Inflammatory macrophage (primary cell): ENCODE results near the gene IPPK.
"Not testable (repeated sequence)": the region's sequence is repeated elsewhere in the genome, so short reads cannot be mapped to it uniquely, and the experiment has no call there.

Source experiments
- DNase-seq, 2 donors: peaks; one replicate each; pipeline ENCODE4 v3.0.0-alpha.2; 2020 to 2022

IPPK gene

DNA sequence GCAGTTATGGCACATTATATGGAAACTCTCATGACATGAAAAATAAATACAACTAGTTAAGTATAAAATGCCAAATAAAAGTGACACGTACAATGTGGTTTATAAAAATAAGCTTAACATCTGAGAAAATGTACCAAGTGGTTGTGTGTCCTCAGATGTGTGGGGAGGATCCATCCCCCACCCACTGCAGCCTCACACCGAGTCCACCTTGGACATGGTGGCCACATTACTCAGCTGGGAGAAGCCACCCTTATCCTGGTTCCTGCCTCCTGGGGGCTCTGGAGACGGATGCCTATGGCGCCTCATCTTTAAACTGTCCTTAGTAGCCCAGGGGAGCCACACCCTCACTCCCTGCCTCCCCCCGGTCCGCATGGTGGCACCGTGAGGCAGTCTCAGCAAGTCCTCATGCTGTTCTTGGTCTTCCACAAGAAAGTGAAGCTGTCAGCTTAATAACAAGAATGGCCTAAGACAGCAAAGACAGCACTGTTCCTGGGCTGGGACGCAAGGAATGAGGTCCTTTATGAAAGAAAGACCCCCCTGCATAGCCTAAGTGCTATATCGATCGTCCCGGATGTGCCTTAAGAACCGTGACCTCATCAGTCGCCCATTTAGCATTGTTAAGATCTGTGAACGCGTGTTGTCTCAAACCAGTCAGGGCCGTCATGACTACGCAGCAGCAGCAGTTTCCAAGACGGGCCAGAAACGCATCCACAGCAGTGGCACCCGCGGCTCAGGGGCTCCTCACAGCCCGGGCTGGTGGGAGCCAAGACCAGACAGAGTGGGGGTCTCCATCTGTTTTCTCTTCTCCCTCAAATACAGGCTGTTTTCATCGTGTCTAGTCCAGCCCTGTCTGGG is 56.4 kb downstream of the IPPK start:
- no peak for DNase-seq

DNA sequence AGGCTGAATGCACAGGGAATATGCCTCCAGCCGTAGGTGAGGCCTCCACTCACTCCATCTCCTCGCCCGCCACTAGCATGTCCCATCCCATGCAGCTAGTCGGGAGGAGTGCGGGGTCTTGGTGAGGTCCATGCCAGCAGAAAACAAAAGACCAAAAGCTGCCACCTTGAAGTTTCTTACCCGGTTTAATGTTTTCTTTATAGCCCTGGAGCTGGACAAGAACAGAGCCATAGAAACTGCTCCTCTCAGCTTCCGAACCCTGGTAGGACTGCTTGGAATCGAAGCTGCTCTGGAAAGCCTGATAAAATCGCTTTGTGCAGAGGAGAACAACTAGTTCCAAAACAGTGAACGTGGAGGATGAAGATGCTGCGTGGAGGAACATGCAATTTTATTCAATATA is 57.1 kb downstream of the IPPK start:
- DNase-seq, result no peak

DNA sequence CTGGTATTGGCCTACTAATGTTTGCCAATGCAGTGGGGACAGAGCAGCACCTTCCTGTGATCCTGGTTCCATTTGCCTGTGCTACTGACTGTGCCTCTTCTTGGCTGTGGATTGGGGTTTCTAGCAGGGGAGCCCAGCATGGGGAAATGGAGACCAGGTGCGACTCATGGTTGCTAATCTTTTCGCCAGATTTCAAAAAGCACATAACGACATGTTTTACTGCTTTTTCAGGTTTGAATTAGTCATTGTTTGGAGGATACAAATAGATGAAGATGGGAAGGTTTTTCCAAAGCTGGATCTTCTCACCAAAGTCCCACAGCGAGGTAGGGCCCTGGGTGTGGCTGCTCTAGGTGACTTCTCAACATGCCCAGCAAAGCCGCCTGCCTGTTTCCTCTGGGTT is 57.6 kb downstream of the IPPK start:
- DNase-seq, result no peak

DNA sequence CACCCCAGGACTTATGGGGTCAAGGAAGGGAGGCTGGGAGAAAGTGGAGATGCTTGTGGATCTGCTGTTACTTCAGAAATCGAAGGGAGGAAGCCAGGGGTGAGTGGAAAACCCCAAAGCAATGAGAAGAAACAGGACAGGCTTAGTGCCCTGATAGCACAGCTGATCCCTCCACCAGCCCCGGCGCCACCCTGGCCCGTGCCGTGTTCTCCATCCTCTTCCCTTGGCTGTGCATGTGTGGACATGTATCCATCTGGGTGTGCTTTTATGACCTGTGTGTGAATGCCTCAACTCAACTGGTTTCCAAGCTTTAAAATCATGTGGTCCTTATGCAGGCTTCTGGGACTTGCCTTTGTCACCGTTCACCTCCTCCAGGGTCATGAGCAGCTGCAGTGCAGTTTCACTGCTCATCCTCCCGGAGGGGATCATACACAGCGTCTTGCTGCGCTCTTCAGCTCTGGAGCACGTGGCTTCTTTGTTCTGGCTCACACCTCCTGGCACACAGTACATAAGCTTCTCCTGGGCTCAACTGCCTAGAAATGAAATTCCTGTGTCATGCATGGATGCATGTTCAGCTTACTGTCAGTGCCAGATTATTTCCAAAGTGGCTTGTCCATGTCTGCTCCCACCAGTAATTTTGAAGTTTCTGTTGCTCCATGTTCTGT is 58.2 kb downstream of the IPPK start:
- no peak for DNase-seq

DNA sequence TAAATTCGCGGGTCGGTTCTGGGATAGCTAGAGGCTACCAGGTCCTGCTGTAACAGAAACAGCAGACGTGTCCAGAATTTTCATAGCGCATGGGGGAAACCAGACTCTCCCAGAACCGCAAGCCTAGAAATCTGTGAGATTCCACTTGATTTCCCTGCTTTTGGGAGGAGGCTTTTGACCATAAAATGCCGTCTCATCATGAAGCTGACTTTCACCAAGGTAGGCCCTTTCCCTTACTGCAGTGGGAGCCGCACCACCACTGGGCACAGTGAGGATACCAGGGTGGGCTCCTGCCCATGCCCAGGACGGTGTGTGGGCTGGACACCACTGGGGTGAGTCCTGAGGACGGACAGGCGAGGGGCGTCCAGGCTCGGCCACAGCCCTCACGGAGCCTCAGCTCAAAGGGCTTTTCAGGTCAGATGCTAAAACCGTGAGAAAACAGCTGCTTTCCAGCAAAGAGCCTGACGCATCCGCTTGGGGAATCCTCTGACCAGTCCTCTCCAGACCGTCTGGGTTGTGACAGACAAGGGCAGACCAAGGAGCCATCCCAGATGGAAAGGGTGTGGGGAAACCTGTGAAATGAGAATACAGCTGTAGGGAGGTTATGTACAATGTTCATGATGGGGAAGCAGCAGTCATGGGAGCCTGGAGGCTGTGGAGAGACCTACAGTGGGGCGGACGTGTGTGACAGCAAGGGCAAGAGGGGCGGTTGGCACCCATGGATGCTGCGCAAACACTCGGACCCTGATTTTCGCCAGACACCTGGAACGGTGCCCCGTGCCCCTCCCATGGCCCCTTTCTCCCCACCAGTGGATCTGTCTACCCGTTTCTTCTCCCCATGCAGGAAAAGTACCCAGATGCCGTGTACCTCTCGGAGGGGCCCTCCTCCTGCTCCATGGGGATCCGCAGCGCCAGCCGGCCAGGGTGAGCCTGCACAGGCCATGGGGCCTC is 59.2 kb downstream of the IPPK start:
- DNase-seq, result no peak

DNA sequence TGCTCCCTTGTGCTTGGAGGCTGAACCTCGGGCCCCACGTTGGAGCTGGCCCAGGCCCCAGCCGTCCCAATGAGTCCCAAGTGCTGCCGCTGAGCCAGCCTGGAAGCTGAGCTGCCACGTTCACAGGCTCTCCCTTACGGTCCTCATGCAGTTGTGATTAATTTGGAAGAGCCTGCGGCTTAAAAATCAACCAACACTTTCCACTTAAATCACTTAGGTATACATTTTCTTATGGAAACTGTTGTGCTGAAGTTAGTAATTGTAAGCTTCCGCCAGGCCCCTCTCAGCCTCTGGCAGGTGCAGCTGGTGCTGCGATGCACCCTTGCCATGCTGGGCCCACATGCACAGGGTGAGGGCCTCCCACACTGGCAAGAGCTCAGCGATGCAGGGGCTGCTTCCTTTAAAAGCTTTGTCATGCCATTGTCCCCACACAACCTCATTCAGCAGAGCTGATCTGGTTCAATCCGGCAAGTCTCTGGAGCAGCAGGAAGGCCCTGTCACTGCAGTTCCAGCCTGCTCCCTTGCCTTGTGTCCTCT is 61.0 kb downstream of the IPPK start:
- DNase-seq, result no peak

DNA sequence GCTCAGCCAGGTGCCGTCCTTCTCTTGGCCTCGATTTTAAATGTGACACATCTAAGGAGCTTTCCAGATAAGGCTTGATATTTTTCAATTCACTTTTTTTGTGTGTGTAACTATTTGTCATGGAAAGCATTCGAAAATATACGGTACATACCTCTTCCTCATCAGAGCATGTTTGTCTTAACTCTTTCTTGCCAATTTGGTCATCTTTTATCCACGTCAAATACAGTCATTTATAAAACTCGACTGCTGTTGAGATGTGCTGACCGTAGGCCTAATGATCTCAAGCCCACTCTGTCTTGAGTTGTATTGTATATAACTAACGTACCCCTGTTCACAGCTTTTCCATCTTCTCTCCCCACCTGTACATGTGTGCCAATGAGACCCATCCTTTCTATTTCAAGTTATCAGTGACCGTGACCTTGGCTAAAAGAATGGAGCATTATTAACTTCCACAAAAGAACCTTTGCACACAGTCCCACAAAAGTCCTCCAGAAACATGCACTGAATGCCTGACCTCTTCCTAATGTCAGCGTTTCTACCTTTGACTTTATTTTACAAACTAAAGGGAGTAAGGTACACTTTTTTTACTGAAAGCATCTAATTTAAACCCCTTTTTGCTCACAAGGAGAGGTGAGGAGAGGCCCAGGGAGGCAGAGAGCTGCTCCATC is 61.6 kb downstream of the IPPK start:
- no peak for DNase-seq

DNA sequence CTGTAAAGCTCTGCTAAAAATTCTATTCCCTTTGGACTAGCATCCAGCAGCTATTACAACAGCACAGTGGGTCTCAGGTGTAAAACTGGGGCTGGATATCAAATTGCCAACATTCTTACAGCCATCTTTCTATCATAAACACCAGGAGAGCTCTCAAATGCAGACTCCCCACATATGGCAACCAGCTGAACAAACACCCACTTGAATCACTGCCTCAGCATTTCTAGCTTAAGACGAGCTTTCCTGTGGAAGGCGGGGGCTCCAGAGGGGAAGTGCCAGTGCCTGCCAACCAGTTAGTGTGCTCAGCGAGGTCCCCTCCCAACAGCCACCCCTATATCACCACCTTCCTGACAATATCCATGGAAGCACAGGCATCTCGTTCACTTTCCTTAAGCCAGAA is 62.2 kb downstream of the IPPK start:
- no peak for DNase-seq

DNA sequence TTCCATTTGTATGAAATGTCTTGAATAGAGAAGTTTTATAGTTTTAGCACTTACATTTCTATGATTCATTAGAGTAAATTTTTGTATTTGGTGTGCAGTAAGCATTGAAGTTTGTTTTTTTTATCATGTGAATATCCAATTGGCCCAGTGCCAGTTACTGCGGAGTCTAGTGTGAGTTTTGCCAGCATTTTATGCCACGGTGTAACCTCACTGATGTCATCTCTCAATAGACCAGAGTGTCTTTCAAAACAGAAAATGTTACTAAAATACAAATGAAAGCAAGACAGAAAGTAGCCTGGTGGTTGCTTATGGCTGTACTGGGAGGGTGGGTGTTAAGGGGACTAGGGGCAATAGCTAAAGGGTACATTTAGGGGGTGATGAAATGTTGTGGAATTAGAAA is 62.8 kb downstream of the IPPK start:
- DNase-seq, result no peak

DNA sequence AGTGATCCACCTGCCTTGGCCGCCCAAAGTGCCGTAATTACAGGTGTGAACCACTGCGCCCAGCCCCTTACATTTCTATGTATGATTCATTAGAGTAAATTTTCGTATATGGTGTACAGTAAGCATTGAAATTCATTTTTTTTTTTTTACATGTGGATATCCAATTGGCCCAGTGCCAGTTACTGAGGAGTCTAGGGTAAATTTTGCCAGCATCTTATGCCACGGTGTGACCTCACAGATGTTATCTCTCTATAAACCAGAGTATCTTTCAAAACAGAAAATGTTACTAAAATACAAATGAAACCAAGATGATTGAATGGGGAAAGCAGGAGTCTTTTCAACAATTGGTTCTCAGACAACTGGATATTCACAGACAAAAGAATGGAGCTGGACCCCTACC is 64.7 kb downstream of the IPPK start:
- no peak for DNase-seq

DNA sequence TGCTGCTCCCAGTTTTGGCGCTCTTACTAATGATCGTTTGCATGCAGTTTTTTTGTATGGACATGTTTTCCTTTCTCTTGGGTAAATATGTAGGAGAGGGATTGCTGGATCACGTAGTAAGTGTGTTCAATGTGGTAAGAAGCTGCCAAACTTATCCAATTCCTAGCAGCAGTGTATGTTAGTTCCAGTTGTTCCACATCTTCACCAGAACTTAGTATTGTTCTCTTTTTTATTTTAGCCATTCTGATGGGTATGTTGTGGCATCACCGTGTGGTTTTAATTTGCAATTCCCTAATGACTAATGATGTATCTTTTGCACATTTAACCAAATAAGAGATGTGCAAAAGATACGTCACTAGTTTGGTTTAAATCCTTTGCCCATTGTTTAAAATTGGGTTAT is 65.9 kb downstream of the IPPK start:
- no peak for DNase-seq

DNA sequence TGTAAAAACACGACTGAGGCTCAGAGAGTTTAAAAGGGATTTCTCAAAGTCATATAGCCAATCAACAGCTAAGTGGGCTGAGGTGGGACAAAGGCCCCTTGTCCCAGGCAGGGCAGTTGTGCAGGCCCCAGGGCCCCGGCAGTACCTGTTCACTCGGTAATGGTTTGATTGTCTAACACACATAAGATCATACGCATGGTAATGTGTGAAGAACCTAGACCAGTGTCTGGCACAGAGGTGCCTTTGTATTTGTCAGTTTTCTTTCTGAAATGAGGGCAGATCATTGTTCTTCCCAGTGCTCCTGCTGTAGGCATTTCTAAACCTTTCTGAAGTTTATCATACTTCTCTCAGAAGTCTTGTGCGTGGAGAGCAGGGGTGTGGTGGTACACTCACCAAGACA is 66.8 kb downstream of the IPPK start:
- DNase-seq, result no peak

DNA sequence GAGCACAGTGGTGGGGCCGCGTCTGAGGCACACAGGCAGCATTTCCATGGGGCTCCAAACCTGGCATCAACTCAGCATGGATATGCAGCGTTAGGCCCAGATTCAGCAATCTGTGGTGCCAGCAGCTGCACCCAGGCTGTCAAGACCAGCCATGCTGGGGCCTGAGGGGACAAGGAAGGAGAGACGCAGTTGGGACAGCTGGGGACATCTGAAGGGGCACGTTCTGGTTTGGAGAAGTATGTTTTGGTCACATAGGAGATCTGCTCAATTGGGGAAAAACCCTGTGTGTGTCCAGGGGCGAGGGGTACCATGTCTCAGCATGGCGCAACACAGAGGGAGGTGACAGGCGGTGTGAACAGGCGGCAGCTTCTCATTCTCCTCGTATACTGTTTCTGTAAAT is 67.5 kb downstream of the IPPK start:
- no peak for DNase-seq

DNA sequence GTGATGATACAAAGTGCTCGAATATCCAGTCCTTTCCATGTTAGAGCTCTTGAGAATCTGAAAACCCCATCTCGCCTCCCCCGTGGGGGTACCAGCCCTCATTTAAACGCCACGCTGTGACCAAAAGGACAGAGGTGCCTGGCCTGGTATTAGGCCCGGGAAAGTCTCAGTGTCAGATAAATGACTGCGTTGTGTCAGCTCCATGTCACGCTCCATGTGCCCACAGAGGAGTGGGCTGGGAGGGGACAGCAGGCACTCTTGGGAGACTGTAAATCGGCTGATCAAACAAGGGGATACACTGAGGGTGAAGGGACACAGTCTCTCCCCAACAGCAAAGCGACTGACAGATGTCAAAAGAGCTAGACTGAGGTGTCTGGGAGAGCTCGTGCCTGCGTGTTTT is 68.5 kb downstream of the IPPK start:
- DNase-seq, result no peak

DNA sequence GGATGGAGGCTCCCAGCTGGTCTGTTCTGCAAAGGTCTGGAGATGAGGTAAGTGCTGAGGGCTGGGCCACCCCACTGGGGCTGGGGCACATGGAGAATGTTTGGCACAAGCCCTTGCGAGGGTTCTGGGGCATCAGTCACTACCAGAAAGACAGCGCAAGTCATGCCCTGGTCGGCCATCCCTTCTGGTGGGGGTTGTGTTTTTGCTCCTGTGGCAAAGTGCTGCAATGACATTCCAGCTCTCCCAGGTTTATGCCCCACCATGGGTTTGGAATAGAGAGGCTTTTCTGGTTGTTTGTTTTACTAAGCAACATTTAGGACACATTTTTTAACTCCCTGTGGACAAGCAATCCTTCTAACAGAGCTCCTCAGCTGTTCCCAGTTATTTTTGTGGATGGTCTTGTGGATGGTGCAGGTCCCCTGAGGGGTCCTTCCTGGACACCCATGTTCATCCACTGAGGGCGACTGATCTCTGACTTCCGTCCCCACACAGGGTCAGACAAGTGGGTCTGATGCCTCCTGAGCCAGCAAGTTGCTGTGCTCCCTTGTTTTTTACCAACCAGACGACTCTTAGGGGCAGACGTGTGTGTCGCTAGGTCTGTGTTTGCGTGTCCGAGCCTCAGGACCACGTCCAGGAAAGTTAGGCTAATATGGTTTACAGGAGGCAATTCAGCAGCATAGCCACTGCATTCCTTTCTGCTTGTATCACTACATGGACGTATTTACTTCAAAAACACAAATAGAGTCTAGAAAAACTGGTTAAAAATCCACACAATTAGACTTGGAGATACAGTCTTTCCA is 69.3 kb downstream of the IPPK start:
- no peak for DNase-seq

DNA sequence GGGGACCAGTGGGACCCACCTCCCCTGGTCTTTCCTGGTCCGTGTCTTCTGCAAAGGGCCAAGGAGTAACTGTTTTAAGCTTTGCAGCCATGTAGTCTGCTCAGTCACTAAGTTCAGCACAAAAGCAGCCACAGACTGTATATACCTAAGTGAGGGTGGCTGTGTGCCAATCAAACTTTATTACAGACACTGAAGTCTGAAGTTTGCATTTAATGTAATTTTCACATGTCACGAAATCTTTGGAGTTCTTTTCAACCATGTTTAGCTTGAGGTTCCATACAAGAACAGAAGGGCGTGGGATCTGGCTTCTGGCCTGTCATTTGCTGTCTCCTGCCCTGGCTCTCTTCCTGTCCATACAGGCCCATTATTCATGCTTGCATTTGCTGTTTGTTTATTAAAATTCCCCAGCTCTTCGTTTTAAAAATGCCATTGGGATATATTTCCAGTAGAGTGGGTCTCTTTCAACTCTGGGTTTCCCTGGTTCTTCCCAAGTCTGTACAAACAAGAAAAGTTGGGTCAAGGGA is 69.9 kb downstream of the IPPK start:
- no peak for DNase-seq

DNA sequence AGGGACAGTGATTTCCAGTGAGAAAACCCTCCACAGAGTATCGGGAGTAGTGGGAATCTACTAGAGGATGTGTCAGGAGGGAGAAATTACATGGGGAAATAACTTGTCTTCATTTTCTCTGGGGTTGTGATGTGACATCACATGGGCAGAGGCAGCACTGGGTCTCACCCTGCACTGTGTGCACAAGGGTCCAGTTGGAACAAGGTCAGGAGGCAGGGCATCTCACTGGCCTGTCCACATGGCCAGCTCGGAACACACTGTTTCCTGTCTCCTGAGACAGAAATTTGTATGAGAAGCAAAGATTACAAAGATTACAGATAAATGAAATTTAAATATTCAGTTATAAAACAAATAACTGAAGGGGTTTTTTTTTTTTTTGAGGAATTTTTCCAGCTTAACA is 71.5 kb downstream of the IPPK start:
- DNase-seq, result no peak

DNA sequence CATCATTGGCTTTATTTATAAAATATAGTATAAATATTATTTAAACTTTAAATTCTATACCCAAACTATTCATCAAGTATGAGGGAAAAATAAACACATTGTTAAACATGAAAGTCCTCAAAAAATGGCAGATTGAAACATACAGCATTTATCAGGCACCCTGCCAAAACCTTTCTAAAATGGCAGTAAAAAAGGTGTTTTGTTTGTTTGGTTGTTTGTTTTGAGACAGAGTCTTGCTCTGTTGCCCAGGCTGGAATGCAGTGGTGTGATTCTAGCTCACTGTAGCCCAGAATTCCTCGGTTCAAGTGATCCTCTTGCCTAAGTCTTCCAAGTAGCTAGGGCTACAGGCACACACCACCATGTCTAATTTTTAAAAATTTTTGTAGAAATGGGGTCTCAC is 74.0 kb downstream of the IPPK start:
- no peak for DNase-seq

DNA sequence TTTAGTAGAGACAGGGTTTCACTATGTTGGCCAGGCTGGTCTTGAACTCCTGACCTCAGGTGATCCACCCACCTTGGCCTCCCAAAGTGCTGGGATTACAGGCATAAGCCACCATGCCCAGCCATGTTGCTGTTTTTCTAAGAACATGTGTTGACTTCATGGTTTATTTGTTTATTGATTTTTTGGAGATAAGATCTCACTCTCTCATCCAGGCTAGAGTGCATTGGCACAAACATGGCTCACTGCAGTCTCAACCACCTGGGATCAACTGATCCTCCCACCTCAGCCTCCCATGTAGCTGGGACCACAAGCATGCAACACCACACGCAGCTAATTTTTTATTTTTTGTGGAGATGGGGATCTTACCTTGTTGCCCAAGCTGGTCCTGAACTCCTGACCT is 74.9 kb downstream of the IPPK start:
- DNase-seq, result not testable (repeated sequence)

DNA sequence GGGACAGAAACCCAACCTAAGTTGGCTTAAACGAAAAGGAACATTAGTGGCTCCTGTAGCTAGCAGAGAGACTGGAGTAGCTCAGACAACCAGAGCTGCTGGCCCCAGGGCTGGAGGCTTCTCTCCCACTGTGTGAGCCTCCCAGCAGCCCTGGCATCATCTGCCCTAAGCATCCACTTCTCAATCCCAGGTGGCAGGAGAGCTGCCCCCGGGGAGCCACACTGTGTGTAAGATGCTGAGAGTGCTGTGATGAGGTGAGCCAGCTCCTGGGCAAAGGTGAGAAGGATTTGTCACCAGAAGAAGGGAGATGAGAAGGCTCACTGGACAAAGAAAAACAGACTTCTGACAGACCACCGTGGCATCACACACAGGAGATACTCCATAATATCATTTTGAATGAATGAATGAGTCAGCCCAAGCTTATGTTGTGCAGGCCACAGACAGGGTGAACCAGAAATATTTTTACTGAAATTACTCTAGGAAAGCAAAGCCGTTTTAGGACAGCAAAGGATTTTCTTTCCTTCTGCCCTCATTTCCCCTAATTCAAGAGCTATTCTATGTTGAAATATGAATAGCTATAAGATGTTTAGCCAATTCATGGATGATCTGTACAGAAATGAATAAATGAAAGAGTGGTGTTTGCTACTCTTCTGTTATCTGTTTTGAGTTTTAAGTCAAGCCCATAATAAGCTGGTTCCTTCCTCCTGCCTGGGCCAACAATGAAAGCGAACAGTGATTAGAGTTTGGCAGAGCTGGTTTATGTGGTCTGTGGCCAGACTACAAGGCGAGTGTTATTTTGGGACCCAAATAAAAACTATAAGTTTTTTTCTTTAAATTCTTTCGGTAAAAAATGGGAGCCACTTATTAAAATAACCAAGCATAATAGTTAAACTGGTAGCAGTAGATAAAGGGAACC is 76.7 kb downstream of the IPPK start:
- DNase-seq, result no peak
